ENCODE data around the gene EFS.

GRCh38 chr14:23389396-23389795 is 24.4 kb upstream of the EFS start:
- no peak for TF ChIP-seq POLR2A (IDR thresholded peaks at IDR 0.05; ENCODE audit: low read length)
- no peak for TF ChIP-seq GATA1 (IDR thresholded peaks at IDR 0.05; ENCODE audit: low read depth, low read length)
